B cell (primary cell): ENCODE results near the gene CIT. TPM values are rescaled to one million over a fixed set of nuclear protein-coding genes. Genes with fewer than 3 reads are reported as not detected.

Experiments
- ATAC-seq: fragments of 200-7000 bp; cut with Tn5 transposase; one replicate; pipeline ENCODE4 v1.10.0; 2021; ENCODE audit warnings: low read depth, mild to moderate bottlenecking, moderate number of reproducible peaks, moderate library complexity
- CTCF ChIA-PET: fragments of 350-600 bp; sonication (Branson Sonifier 250); formaldehyde crosslinking; loops from one replicate; lab custom pipeline; 2021; ENCODE audit warnings: antibody characterized with exemption, inconsistent platforms; lab: Charles Lee
- POLR2A ChIA-PET: fragments of 350-600 bp; sonication (Branson Sonifier 250); formaldehyde crosslinking; loops from one replicate; lab custom pipeline; 2021; ENCODE audit warnings: antibody characterized with exemption; lab: Charles Lee
- DNase-seq: peaks from one replicate; pipeline ENCODE4 v3.0.0; 2013
- H2AFZ ChIP-seq: 2 replicates; pipeline ENCODE4 v1.6.1; 2012; ENCODE audit warnings: mild to moderate bottlenecking, low read depth, low read length; ENCODE audit not compliant: insufficient read depth, poor library complexity, severe bottlenecking
- H3K27ac ChIP-seq, 2 donors: 1 replicate in 1 of 2; 2 replicates in 1 of 2; pipeline ENCODE4 v1.5.1; 2012 to 2013; ENCODE audit warnings: low read length in 2 of 2, mild to moderate bottlenecking in 2 of 2, moderate library complexity in 1 of 2
- H3K27me3 ChIP-seq, 4 experiments: fragments of 200-600 bp in 1 of 4; sonication (generic) in 1 of 4; replicated peaks in 1 of 4; 1 replicate in 2 of 4; 2 replicates in 2 of 4; pipeline versions ENCODE4 v1.6.1 to v1.7.0; 2013 to 2016; ENCODE audit warnings: low read length in 3 of 4, mild to moderate bottlenecking in 2 of 4, mixed read lengths in 1 of 4, moderate library complexity in 1 of 4; ENCODE audit not compliant: insufficient read depth in 4 of 4, control insufficient read depth in 3 of 4; ENCODE audit errors: control extremely low read depth in 1 of 4
- H3K36me3 ChIP-seq, 2 experiments: replicated peaks in 1 of 2; 1 replicate in 1 of 2; 2 replicates in 1 of 2; pipeline versions ENCODE4 v1.6.1 to v1.7.1; 2013; ENCODE audit warnings: low read length in 1 of 2; ENCODE audit not compliant: insufficient read depth in 2 of 2, control insufficient read depth in 1 of 2; ENCODE audit errors: control extremely low read depth in 1 of 2, extremely low read depth in 1 of 2
- H3K4me1 ChIP-seq, 2 donors: fragments of 200-600 bp in 1 of 2; sonication (generic) in 1 of 2; 1 replicate in 1 of 2; 2 replicates in 1 of 2; pipeline versions ENCODE4 v1.5.1 to v1.6.1; 2013 to 2017; ENCODE audit warnings: low read length in 2 of 2; ENCODE audit not compliant: control insufficient read depth in 2 of 2, insufficient read depth in 2 of 2
- H3K4me2 ChIP-seq: replicated peaks from 2 replicates; pipeline ENCODE3; 2012; ENCODE audit warnings: mild to moderate bottlenecking, low read depth, low read length; ENCODE audit not compliant: poor library complexity, severe bottlenecking
- H3K4me3 ChIP-seq, 5 experiments: fragments of 200-600 bp in 1 of 5; sonication (generic) in 1 of 5; 1 replicate in 3 of 5; 2 replicates in 2 of 5; pipeline versions ENCODE4 v1.5.1 to v1.7.0; 2011 to 2016; ENCODE audit warnings: low read length in 4 of 5, mild to moderate bottlenecking in 4 of 5, low read depth in 2 of 5, control low read depth in 1 of 5, moderate library complexity in 1 of 5; ENCODE audit not compliant: insufficient read depth in 1 of 5; ENCODE audit errors: control extremely low read depth in 1 of 5, extremely low read depth in 1 of 5
- H3K79me2 ChIP-seq: fragments of 200-600 bp; sonication (generic); one replicate; pipeline ENCODE4 v1.6.0; 2016; ENCODE audit warnings: low read length; ENCODE audit not compliant: control insufficient read depth, insufficient read depth
- H3K9ac ChIP-seq: fragments of 200-600 bp; sonication (generic); 2 replicates; pipeline ENCODE4 v1.6.1; 2017; ENCODE audit warnings: mild to moderate bottlenecking, low read length, moderate library complexity
- H3K9me3 ChIP-seq, 3 donors: one replicate each; pipeline versions ENCODE4 v1.6.1 to v1.7.1; 2013; ENCODE audit warnings: low read length in 2 of 3; ENCODE audit not compliant: control insufficient read depth in 2 of 3, insufficient read depth in 1 of 3; ENCODE audit errors: control extremely low read depth in 1 of 3
- H4K20me1 ChIP-seq: 2 replicates; pipeline ENCODE4 v1.6.0; 2012; ENCODE audit warnings: mild to moderate bottlenecking, low read length; ENCODE audit not compliant: insufficient read depth, control insufficient read depth, poor library complexity, severe bottlenecking
- H3K27ac Mint-ChIP-seq: one replicate; pipeline ENCODE4 v1.8.0; 2021; ENCODE audit warnings: mixed read lengths
- H3K27me3 Mint-ChIP-seq: one replicate; pipeline ENCODE4 v1.8.0; 2021; ENCODE audit warnings: mixed read lengths
- H3K4me1 Mint-ChIP-seq: one replicate; pipeline ENCODE4 v1.8.0; 2021; ENCODE audit warnings: mixed read lengths
- H3K4me3 Mint-ChIP-seq: one replicate; pipeline ENCODE4 v1.8.0; 2021; ENCODE audit warnings: mixed read lengths
- H3K9me3 Mint-ChIP-seq: one replicate; pipeline ENCODE4 v1.8.0; 2022; ENCODE audit warnings: mixed read lengths; ENCODE audit not compliant: insufficient read depth
- CTCF ChIP-seq: fragments of 200-600 bp; IDR thresholded peaks from one replicate; pipeline ENCODE4 v1.8.0; 2022; ENCODE audit warnings: antibody characterized with exemption, mild to moderate bottlenecking
- EZH2 ChIP-seq: IDR thresholded peaks from 2 replicates; pipeline ENCODE4 v1.6.1; 2012; ENCODE audit warnings: borderline replicate concordance, low read depth, mild to moderate bottlenecking, moderate library complexity, low read length; ENCODE audit not compliant: insufficient read depth, poor library complexity, severe bottlenecking
- WGBS: methylation state at CpG from one replicate; pipeline ENCODE4 v1.1.5; 2013; ENCODE audit warnings: missing lambda C conversion rate; ENCODE audit not compliant: insufficient coverage; 5-methylcytosine and 5-hydroxymethylcytosine counted together
- intact Hi-C: fragments of 100-400 bp; cut with micrococcal nuclease; formaldehyde crosslinking; loops from one replicate; pipeline ENCODE4 v1.10.0; 2022
- polyA plus RNA-seq: library from polyadenylated mRNA; depleted of rRNA; stranded (reverse); fragments of >200 nt; gene quantifications from 2 replicates; pipeline ENCODE4 v1.2.3, GENCODE V29; 2012
- total RNA-seq, 2 donors: library from RNA; stranded (reverse); fragments of 120-200 nt in 1 of 2; gene quantifications; 1 replicate in 1 of 2; 2 replicates in 1 of 2; pipeline versions ENCODE4 v1.2.3 to v1.2.4, GENCODE V29; 2013 to 2022

CIT gene
- total and polyA plus RNA-seq, 2 donors (not counting 1 experiment from before 2014, with no cell fraction given), result 1.4 to 6.1 TPM

- Mint-ChIP-seq H3K27me3 (no peaks in the 10 kb centered on the region), H3K4me3 (no peak overlapping the region), H3K27ac (no peak overlapping the region), H3K4me1 (no peaks in the 10 kb centered on the region), H3K9me3 (peaks cover 11% of the 10 kb centered on the region)
- no peak for TF ChIP-seq CTCF
- no peak for TF ChIP-seq EZH2
- H3K27me3 ChIP-seq, result no peaks in the 10 kb centered on the region
- H3K9ac ChIP-seq, result no peak overlapping the region
- DNase-seq (no peak), ATAC-seq (no peak)
- H3K4me3 ChIP-seq, result no peak overlapping the region
- no peak overlapping the region for H3K4me2 ChIP-seq
- WGBS, result 100% methylated on average over 1 of the region's 4 CpGs
- no peaks in the 10 kb centered on the region for H3K36me3 ChIP-seq
- no peak overlapping the region for H3K27ac ChIP-seq
- CTCF ChIA-PET, result no interaction called here
- H2AFZ ChIP-seq, result no peak overlapping the region
- H3K79me2 ChIP-seq, result no peaks in the 10 kb centered on the region
- H4K20me1 ChIP-seq, result no peaks in the 10 kb centered on the region
- intact Hi-C loops, result no loop called here
- H3K4me1 ChIP-seq, result no peaks in the 10 kb centered on the region
- POLR2A ChIA-PET, result no interaction called here
- peaks cover 4 to 12% (median 10%) of the 10 kb centered on the region in 3 donors for H3K9me3 ChIP-seq
These were observed 136.3 kb downstream of the CIT start for GRCh38 chr12:119740830-119741229.

- Histone ChIP-seq H3K9me3 (no peaks in the 10 kb centered on the region), H3K27ac (no peak overlapping the region), H2AFZ (no peak overlapping the region), H3K79me2 (no peaks in the 10 kb centered on the region), H3K36me3 (no peaks in the 10 kb centered on the region), H3K4me2 (no peak overlapping the region), H4K20me1 (no peaks in the 10 kb centered on the region), H3K9ac (no peak overlapping the region), H3K27me3 (no peaks in the 10 kb centered on the region), H3K4me3 (no peak overlapping the region), H3K4me1 (no peaks in the 10 kb centered on the region)
- DNase-seq (no peak), ATAC-seq (no peak)
- ChIA-PET CTCF (no interaction called here), POLR2A (no interaction called here)
- Mint-ChIP-seq H3K4me1 (no peaks in the 10 kb centered on the region), H3K27me3 (no peaks in the 10 kb centered on the region), H3K27ac (no peak overlapping the region), H3K9me3 (no peaks in the 10 kb centered on the region), H3K4me3 (no peak overlapping the region)
- TF ChIP-seq EZH2, result no peak
- TF ChIP-seq CTCF, result no peak
- intact Hi-C loops, result no loop called here
- 98% methylated on average over 11 of the region's 17 CpGs for WGBS
These were observed 142.0 kb downstream of the CIT start for GRCh38 chr12:119735079-119735478.
